ENCODE results near the gene AP1S3. TPM values are rescaled to one million over a fixed set of nuclear protein-coding genes. Genes with fewer than 3 reads are reported as not detected.
A peak's percentile ranks its signal among the peaks of the same experiment; 100 is the strongest.
"Not testable (repeated sequence)": the region's sequence is repeated elsewhere in the genome, so short reads cannot be mapped to it uniquely, and the experiment has no call there.

AP1S3 gene
- total and polyA plus RNA-seq, 4 donors: 4.6 to 14.2 (median 6.5) TPM

GRCh38 chr2:223819891-223820290, 17.5 kb downstream of the AP1S3 start:
- Histone ChIP-seq H3K4me1 (ENCODE audit: control insufficient read depth in 5 of 5, insufficient read depth in 5 of 5, low read length in 5 of 5) (peaks cover 0 to 5% (median 0%) of the 10 kb centered on the region in 5 donors), H3K4me3 (no peak overlapping the region), H3K36me3 (ENCODE audit: control insufficient read depth in 4 of 4, insufficient read depth in 4 of 4, low read length in 4 of 4) (no peaks in the 10 kb centered on the region), H3K9me3 (ENCODE audit: control insufficient read depth in 4 of 4, insufficient read depth in 3 of 4, low read length in 3 of 4) (no peaks in the 10 kb centered on the region), H3K27ac (ENCODE audit: low read depth in 1 of 2, low read length in 1 of 2) (no peak overlapping the region), H3K27me3 (ENCODE audit: control insufficient read depth in 3 of 3, insufficient read depth in 3 of 3, low read length in 2 of 3) (no peaks in the 10 kb centered on the region), H3K9ac (ENCODE audit: insufficient read depth in 1 of 2, low read length in 2 of 2) (no peak overlapping the region)
- ATAC-seq (ENCODE audit: insufficient read depth, low FRiP score) (no peak), DNase-seq (no peak)
- WGBS, 2 donors: 79 to 85% methylated on average over 3 of the region's 3 CpGs
- no peak for TF ChIP-seq CTCF (IDR thresholded peaks at IDR 0.05; ENCODE audit: control extremely low read depth, extremely low read depth)

DNA sequence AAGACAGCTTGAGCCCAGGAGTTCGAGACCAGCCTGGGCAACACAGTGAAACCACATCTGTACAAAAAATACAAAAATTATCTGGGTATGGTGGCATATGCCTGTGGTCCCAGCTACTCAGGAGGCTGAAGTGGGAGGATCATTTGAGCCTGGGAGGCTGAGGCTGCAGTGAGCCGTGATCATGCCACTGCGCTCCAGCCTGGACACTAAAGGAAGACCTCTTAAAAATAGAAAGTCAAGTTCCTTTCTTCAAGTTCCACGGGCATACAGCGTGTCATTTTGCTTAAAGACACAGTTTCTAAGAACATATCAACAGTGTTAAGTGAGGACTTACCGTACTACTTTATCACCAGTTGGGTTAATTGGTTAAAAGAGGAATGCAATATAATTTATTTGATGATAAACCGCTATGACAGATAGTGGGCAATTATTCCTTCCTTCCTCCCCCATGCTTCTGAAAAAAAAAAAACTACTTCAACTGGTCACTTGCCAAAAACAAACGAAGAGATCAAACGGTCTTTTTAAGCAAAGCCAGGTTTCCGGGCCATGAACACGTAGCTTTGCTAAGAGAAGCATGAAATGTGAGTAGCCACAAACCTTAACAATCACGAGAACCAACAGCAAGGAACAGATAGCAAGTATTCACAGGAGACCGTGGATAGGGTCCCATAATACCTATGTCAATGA, 21.4 kb downstream of the AP1S3 start:
- H3K4me3 ChIP-seq: no peak overlapping the region
- H3K4me1 ChIP-seq (ENCODE audit: control insufficient read depth in 5 of 5, insufficient read depth in 5 of 5, low read length in 5 of 5): peaks cover 0 to 12% (median 0%) of the 10 kb centered on the region in 5 donors
- H3K9me3 ChIP-seq (ENCODE audit: control insufficient read depth in 4 of 4, insufficient read depth in 3 of 4, low read length in 3 of 4): no peaks in the 10 kb centered on the region
- H3K27ac ChIP-seq (ENCODE audit: low read depth in 1 of 2, low read length in 1 of 2): no peak overlapping the region
- DNase-seq: peak in 1 of 3 donors; percentile 40
- H3K27me3 ChIP-seq (ENCODE audit: control insufficient read depth in 3 of 3, insufficient read depth in 3 of 3, low read length in 2 of 3): no peaks in the 10 kb centered on the region
- no peaks in the 10 kb centered on the region for H3K36me3 ChIP-seq (ENCODE audit: control insufficient read depth in 4 of 4, insufficient read depth in 4 of 4, low read length in 4 of 4)
- ATAC-seq (ENCODE audit: insufficient read depth, low FRiP score): no peak
- no peak for TF ChIP-seq CTCF (IDR thresholded peaks at IDR 0.05; ENCODE audit: control extremely low read depth, extremely low read depth)
- 65 to 74% methylated on average over 13 of the region's 13 CpGs for WGBS, 2 donors
- H3K9ac ChIP-seq (ENCODE audit: insufficient read depth in 1 of 2, low read length in 2 of 2): no peak overlapping the region

GRCh38 chr2:223815186-223815883, 22.0 kb downstream of the AP1S3 start:
- no peak for TF ChIP-seq CTCF (IDR thresholded peaks at IDR 0.05; ENCODE audit: control extremely low read depth, extremely low read depth)
- H3K9me3 ChIP-seq (ENCODE audit: control insufficient read depth in 4 of 4, insufficient read depth in 3 of 4, low read length in 3 of 4): no peaks in the 10 kb centered on the region
- ATAC-seq (ENCODE audit: insufficient read depth, low FRiP score) (no peak), DNase-seq (peak in 2 of 3 donors; percentile 44 to 80)
- H3K9ac ChIP-seq (ENCODE audit: insufficient read depth in 1 of 2, low read length in 2 of 2): no peak overlapping the region
- no peaks in the 10 kb centered on the region for H3K27me3 ChIP-seq (ENCODE audit: control insufficient read depth in 3 of 3, insufficient read depth in 3 of 3, low read length in 2 of 3)
- H3K4me3 ChIP-seq: no peak overlapping the region
- 82 to 88% methylated on average over 3 of the region's 3 CpGs for WGBS, 2 donors
- H3K4me1 ChIP-seq (ENCODE audit: control insufficient read depth in 5 of 5, insufficient read depth in 5 of 5, low read length in 5 of 5): peaks cover 0 to 12% (median 0%) of the 10 kb centered on the region in 5 donors
- no peak overlapping the region for H3K27ac ChIP-seq (ENCODE audit: low read depth in 1 of 2, low read length in 1 of 2)
- H3K36me3 ChIP-seq (ENCODE audit: control insufficient read depth in 4 of 4, insufficient read depth in 4 of 4, low read length in 4 of 4): no peaks in the 10 kb centered on the region

GRCh38 chr2:223814764-223815163, 22.6 kb downstream of the AP1S3 start:
- not testable (repeated sequence) for H3K27ac ChIP-seq (ENCODE audit: low read depth in 1 of 2, low read length in 1 of 2); DNase-seq; ATAC-seq (ENCODE audit: insufficient read depth, low FRiP score); H3K36me3 ChIP-seq (ENCODE audit: control insufficient read depth in 4 of 4, insufficient read depth in 4 of 4, low read length in 4 of 4); H3K9me3 ChIP-seq (ENCODE audit: control insufficient read depth in 4 of 4, insufficient read depth in 3 of 4, low read length in 3 of 4); H3K4me3 ChIP-seq; H3K27me3 ChIP-seq (ENCODE audit: control insufficient read depth in 3 of 3, insufficient read depth in 3 of 3, low read length in 2 of 3); H3K9ac ChIP-seq (ENCODE audit: insufficient read depth in 1 of 2, low read length in 2 of 2)
- WGBS, 2 donors: 88 to 89% methylated on average over 3 of the region's 3 CpGs
- H3K4me1 ChIP-seq (ENCODE audit: control insufficient read depth in 5 of 5, insufficient read depth in 5 of 5, low read length in 5 of 5): peaks cover 0 to 12% (median 0%) of the 10 kb centered on the region in 5 donors

All from lung (tissue), 12 donors.